GM12892 (cell line): Measurements from ENCODE around the gene CDH4.
"Not testable (repeated sequence)": the region's sequence is repeated elsewhere in the genome, so short reads cannot be mapped to it uniquely, and the experiment has no call there.

ENCODE experiments used
- DNase-seq: peaks from one replicate; pipeline ENCODE4 v3.0.0; 2011; ENCODE audit not compliant: insufficient read length
- FAIRE-seq: peaks from 2 replicates; lab custom pipeline; 2011; peaks lifted over from hg19 to GRCh38; lab: Jason Lieb, UNC
- POLR2A ChIP-seq: IDR thresholded peaks from 2 replicates; pipeline ENCODE4 v1.6.1; 2011; ENCODE audit warnings: low read depth, low read length, control low read depth
- POLR2AphosphoS5 ChIP-seq: IDR thresholded peaks from 2 replicates; pipeline ENCODE4 v1.6.1; 2011; ENCODE audit warnings: low read depth, low read length, control low read depth
- TAF1 ChIP-seq: IDR thresholded peaks from 2 replicates; pipeline ENCODE4 v1.6.1; 2011; ENCODE audit warnings: low read depth, mild to moderate bottlenecking, control low read depth, low read length, borderline replicate concordance

The CDH4 gene

GRCh38 chr20:61846741-61847419 is 594.8 kb downstream of the CDH4 start:
- no peak for DNase-seq
- TF ChIP-seq POLR2AphosphoS5 (no peak), TAF1 (no peak), POLR2A (no peak)
- FAIRE-seq = no peak

- DNase-seq (no peak), FAIRE-seq (no peak)
- no peak for TF ChIP-seq POLR2A
- TF ChIP-seq TAF1 = no peak
- TF ChIP-seq POLR2AphosphoS5 = no peak
Observed at GRCh38 chr20:61847420-61847748, 595.3 kb downstream of the CDH4 start.

- TF ChIP-seq POLR2AphosphoS5 (no peak), TAF1 (no peak), POLR2A (no peak)
- no peak for DNase-seq
- FAIRE-seq = no peak
Observed at GRCh38 chr20:61847986-61848385, 595.9 kb downstream of the CDH4 start.

- TF ChIP-seq POLR2AphosphoS5 (no peak), TAF1 (no peak), POLR2A (no peak)
- no peak for DNase-seq
- FAIRE-seq = no peak
Observed at GRCh38 chr20:61848851-61849250, 596.8 kb downstream of the CDH4 start.

- TF ChIP-seq POLR2AphosphoS5 (no peak), POLR2A (no peak), TAF1 (no peak)
- FAIRE-seq (no peak), DNase-seq (no peak)
Observed at GRCh38 chr20:61849376-61849775, 597.3 kb downstream of the CDH4 start.

- TF ChIP-seq TAF1 (no peak), POLR2A (no peak), POLR2AphosphoS5 (no peak)
- no peak for FAIRE-seq
- DNase-seq = no peak
Observed at GRCh38 chr20:61849822-61850221, 597.8 kb downstream of the CDH4 start.

- FAIRE-seq = no peak
- TF ChIP-seq TAF1 (no peak), POLR2AphosphoS5 (no peak), POLR2A (no peak)
Observed at GRCh38 chr20:61850457-61850856, 598.4 kb downstream of the CDH4 start.

GRCh38 chr20:61850926-61851900 is 599.2 kb downstream of the CDH4 start:
- TF ChIP-seq POLR2A = no peak
- no peak for TF ChIP-seq POLR2AphosphoS5
- TF ChIP-seq TAF1 = no peak
- no peak for DNase-seq
- FAIRE-seq = no peak

More at GRCh38 chr20:61850457-61850856, 598.4 kb downstream of the CDH4 start:
- no peak for DNase-seq

- FAIRE-seq = no peak
- DNase-seq = no peak
- no peak for TF ChIP-seq POLR2A
- no peak for TF ChIP-seq TAF1
- no peak for TF ChIP-seq POLR2AphosphoS5
Observed at GRCh38 chr20:61852268-61853072, 600.4 kb downstream of the CDH4 start.

- DNase-seq = no peak
- no peak for FAIRE-seq
- no peak for TF ChIP-seq POLR2A
Observed at GRCh38 chr20:61853073-61854005, 601.3 kb downstream of the CDH4 start.

GRCh38 chr20:61854538-61854937 is 602.5 kb downstream of the CDH4 start:
- FAIRE-seq, DNase-seq: not testable (repeated sequence)

GRCh38 chr20:61855286-61855685 is 603.2 kb downstream of the CDH4 start:
- no peak for DNase-seq
- FAIRE-seq = no peak
- no peak for TF ChIP-seq POLR2A
- no peak for TF ChIP-seq TAF1
- no peak for TF ChIP-seq POLR2AphosphoS5
